ENCODE data around the gene TTLL12. TPM values are rescaled to one million over a fixed set of nuclear protein-coding genes. Genes with fewer than 3 reads are reported as not detected.

Gene TTLL12
- total and polyA plus RNA-seq, 2 of the 8 experiments (the other 6 are each of a cell fraction or from before 2014, with no cell fraction given) = 101 to 124 TPM

DNA sequence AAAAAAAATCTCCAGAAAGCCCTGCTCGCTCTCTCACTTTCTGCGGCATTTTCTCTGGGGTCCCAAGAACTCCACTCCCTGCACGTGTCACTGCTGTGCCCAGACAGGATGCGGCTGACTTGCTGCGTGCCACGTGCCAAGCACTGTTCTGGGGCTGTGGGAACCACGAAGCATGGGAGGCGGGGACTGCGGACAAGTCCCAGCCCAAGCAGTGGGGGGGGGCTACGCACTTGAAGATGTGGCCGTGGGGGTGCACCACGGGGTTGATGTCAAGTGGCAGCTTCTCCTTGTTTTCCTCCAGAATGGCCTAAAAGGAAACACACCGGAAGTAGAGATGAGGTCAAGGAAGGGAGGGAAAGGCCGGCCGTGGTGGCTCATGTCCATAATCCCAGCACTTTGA, 10.8 kb downstream of the TTLL12 start:
- no peak overlapping the region for H3K4me2 ChIP-seq (ENCODE audit: insufficient read depth in 1 of 2, low read depth in 2 of 2, low read length in 2 of 2)
- no peak overlapping the region for H4K91ac ChIP-seq (replicated peaks; ENCODE audit: insufficient read length, low read length)
- no peak overlapping the region for H4K5ac ChIP-seq (ENCODE audit: insufficient read length, low read depth, low read length)
- ChIA-PET POLR2A (ENCODE audit: partially characterized antibody) (interaction anchor here (0.6 to 1.0 kb wide), 2 partner anchors 11 to 237 kb away, joined by 3 read pairs; no protein-coding TSS in a partner anchor), CTCF (ENCODE audit: partially characterized antibody) (interaction anchor here (0.6 to 1.0 kb wide), 2 partner anchors 9 to 55 kb away, joined by 3 to 4 read pairs; no protein-coding TSS in a partner anchor)
- H3K4me1 ChIP-seq (replicated peaks in 1 of 4; ENCODE audit: control insufficient read depth in 3 of 4, insufficient read depth in 4 of 4, low read length in 3 of 4) = no peaks in the 10 kb centered on the region; a peak in 2 of 7 replicates
- H3K79me1 ChIP-seq (ENCODE audit: low read depth, low read length) = no peaks in the 10 kb centered on the region
- no peak overlapping the region for H2BK20ac ChIP-seq (ENCODE audit: low read length)
- TF ChIP-seq EGR1 (IDR thresholded peaks at IDR 0.05; ENCODE audit: borderline replicate concordance, low read depth, low read length) (no peak), SUZ12 (IDR thresholded peaks at IDR 0.05; ENCODE audit: low read length) (no peak), FOSL1 (IDR thresholded peaks at IDR 0.05; ENCODE audit: insufficient read depth, low read depth, low read length) (no peak)
- H4K8ac ChIP-seq (ENCODE audit: extremely low read depth, insufficient read depth, low read length) = 0 out of 2 replicates have a peak overlapping the region, but pooled peaks have one; percentile 51
- no peak overlapping the region for H3K23ac ChIP-seq (ENCODE audit: insufficient read length)
- no peaks in the 10 kb centered on the region for H3K27me3 ChIP-seq (replicated peaks in 1 of 4; ENCODE audit: control insufficient read depth in 3 of 4, extremely low read depth in 1 of 4, insufficient read depth in 3 of 4, low read length in 3 of 4)
- H2BK120ac ChIP-seq (replicated peaks; ENCODE audit: low read depth, low read length) = no peak overlapping the region
- no peaks in the 10 kb centered on the region for H3K23me2 ChIP-seq (ENCODE audit: low read depth, low read length)
- H4K20me1 ChIP-seq (replicated peaks in 1 of 2; ENCODE audit: control insufficient read depth in 1 of 2, insufficient read depth in 2 of 2, low read length in 2 of 2) = peaks cover 3 to 18% of the 10 kb centered on the region in 2 experiments
- H3K4ac ChIP-seq (replicated peaks; ENCODE audit: insufficient read length, low read depth, low read length) = no peak overlapping the region
- H3K4me3 ChIP-seq (ENCODE audit: extremely low read depth in 1 of 4, insufficient read depth in 2 of 4, low read depth in 3 of 4, low read length in 4 of 4) = no peak overlapping the region
- no peaks in the 10 kb centered on the region for H3K79me2 ChIP-seq (ENCODE audit: control insufficient read depth in 1 of 2, insufficient read depth in 2 of 2, low read length in 2 of 2)
- no peak overlapping the region for H3K18ac ChIP-seq (ENCODE audit: extremely low read depth, low read length)
- 87% methylated on average over 12 of the region's 15 CpGs; no CpG with 5 or more reads in 1 of the 2 experiments for WGBS, 2 experiments (ENCODE audit: extremely low coverage in 1 of 2, insufficient coverage in 1 of 2, insufficient read length in 1 of 2, insufficient replicate concordance in 2 of 2, low coverage in 1 of 2, low lambda C conversion rate in 2 of 2, missing lambda C conversion rate in 1 of 2)
- H3K9ac ChIP-seq (replicated peaks in 1 of 4; ENCODE audit: extremely low read depth in 1 of 4, low read depth in 3 of 4, low read length in 3 of 4) = no peak overlapping the region
- H3K9me3 ChIP-seq (ENCODE audit: insufficient read depth in 2 of 2, low read depth in 1 of 2, low read length in 1 of 2) = no peaks in the 10 kb centered on the region
- H2BK12ac ChIP-seq (ENCODE audit: low read depth, low read length) = no peak overlapping the region
- FAIRE-seq = no peak
- no peak for DNase-seq (ENCODE audit: low read depth in 1 of 2, low spot score in 2 of 2)
- H3K14ac ChIP-seq (ENCODE audit: insufficient read length) = no peak overlapping the region
- no peak overlapping the region for H3K56ac ChIP-seq (replicated peaks; ENCODE audit: insufficient read length, low read depth, low read length)
- H2BK15ac ChIP-seq (ENCODE audit: low read length) = no peak overlapping the region
- H3K27ac ChIP-seq (ENCODE audit: low read depth, low read length) = no peak overlapping the region
- no peak overlapping the region for H2AFZ ChIP-seq (ENCODE audit: low read length)
- H3K36me3 ChIP-seq (ENCODE audit: control insufficient read depth in 2 of 4, insufficient read depth in 4 of 4, low read length in 3 of 4) = peaks cover 35 to 73% (median 68%) of the 10 kb centered on the region in 4 experiments
- H2BK5ac ChIP-seq (ENCODE audit: low read depth, low read length) = no peak overlapping the region
- H2AK5ac ChIP-seq (ENCODE audit: low read depth, low read length) = no peak overlapping the region
